Eye (tissue), 1 donor: ENCODE measurements around the gene SLC44A3.
A peak's percentile ranks its signal among the peaks of the same experiment; 100 is the strongest.

Experiments used
- DNase-seq: peaks from one replicate; pipeline ENCODE4 v3.0.0-alpha.2; 2015

Gene SLC44A3

GRCh38 chr1:94876362-94876761 lies 56.2 kb downstream of the SLC44A3 start:
- DNase-seq = no peak

GRCh38 chr1:94878329-94878728 lies 58.2 kb downstream of the SLC44A3 start:
- no peak for DNase-seq

DNA sequence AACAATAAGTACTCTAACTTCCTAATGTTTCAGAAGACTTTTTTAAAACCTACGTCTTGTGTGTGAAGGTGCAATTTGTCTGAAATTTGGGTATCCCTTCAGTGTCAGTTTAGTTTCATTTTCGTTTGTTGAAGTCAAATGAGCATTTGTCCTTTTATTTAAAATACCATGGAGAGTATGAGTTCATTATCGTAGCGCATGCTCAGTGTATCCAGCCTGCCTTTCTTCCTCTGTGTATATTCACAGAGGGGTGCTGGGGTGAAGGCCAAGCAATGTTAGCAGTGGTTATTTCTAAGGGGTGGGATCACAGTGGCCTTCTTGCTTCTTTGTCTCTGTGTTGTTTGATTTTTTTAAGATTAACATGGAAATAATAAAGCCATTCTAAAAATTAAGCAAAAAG lies 63.5 kb downstream of the SLC44A3 start:
- peak; percentile 55 for DNase-seq

DNA sequence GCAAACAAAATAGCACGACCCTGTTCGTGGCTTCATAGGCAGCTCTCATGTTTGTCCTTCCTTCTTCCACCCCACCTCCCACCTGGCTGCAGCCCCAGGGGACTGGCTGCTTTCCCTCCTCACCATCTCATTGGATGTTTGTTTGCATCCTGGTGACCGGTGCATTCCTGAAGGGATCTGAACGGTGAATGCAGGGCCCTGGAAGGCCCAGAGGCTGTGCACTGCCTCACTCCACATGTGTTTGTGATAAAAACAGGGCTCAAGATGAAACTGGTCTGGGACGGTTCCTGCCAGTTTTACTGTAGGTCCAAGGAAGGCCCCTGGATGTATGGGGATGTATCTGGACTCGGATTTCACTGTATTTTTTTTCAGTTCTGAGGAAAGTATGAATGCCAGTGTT lies 63.9 kb downstream of the SLC44A3 start:
- peak; percentile 83 for DNase-seq

- DNase-seq = no peak
Observed at GRCh38 chr1:94884507-94884906, 64.3 kb downstream of the SLC44A3 start.

DNA sequence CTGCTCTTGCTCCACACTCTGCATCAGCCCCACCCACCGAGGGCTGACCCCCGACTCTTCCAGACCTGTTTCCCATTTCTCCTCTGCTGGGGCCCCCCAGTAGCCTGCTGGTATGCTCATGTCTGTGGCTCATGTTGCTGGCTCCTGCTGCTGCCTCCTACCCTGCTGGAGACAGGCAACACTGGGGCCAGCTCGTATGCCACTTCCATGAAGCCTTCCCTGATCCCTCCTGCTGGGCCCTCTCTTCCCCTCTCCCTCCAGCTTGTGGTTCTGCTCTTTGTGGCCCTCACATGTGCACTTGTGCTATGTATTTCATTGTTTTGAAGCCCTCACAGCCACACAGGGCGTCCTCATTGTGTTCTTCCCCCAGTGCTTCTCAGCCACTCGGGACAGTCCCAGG lies 66.2 kb downstream of the SLC44A3 start:
- DNase-seq = no peak

DNA sequence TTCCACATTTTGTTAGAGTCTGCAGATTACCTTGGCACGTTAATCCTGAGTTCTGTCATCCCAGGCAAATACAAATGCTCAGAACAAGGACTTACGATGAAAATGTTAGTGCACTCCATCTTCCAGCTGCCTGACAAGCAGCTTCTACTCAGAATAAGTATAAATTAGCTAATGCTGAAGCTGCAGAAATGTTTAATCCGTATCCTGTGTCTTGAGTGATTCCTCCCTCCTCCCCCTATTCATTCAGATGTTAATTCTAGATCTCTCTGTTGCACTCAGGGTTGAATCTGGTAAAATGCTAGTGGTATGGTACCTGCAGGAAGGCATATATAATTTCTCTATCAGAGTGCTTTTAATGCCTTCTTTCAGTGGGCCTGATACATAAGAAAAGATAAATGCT lies 66.9 kb downstream of the SLC44A3 start:
- DNase-seq = no peak

DNA sequence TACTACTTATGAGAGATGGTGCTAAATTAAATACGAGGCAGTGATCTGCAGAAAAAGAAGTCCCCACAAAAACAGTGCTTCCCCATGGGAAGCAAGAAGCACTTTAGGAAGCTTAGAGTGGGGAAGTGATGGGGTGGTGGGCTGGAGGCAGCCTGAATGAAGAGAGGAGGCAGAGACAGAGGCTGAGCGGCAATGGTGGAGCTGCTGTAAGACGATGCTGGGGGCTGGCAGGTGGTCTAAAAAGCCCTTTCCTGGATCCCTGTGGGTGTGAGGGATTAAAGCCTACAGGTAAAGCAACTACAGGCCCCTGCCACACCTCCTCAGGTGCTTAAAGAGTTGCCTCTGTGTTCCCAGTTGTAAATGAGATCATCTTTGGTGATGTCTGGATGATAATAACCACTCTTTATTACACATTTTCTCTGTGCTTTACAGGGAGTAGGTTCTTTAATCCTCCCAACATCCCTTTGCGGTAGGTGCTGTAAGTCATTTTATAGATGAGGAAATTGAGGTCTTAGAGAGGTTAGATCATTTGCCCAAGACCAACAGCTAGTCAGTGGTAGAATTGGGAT lies 67.5 kb downstream of the SLC44A3 start:
- no peak for DNase-seq

GRCh38 chr1:94888201-94888600 lies 68.0 kb downstream of the SLC44A3 start:
- DNase-seq = no peak

GRCh38 chr1:94892604-94893254 lies 72.6 kb downstream of the SLC44A3 start:
- DNase-seq = no peak

DNA sequence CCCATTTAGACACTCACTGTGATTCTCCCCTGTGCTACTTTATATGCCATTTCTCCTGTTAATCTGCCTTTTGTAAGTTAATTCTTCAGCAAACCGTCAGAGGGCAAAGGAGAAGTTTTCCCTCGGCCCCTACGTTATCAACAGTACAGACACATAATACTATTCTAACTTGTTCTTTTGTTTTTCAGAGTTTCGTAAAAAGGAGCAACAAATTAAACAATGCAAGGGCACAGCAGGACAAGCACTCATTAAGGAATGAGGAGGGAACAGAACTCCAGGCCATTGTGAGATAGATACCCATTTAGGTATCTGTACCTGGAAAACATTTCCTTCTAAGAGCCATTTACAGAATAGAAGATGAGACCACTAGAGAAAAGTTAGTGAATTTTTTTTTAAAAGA lies 74.5 kb downstream of the SLC44A3 start:
- no peak for DNase-seq

GRCh38 chr1:94895518-94895917 lies 75.4 kb downstream of the SLC44A3 start:
- no peak for DNase-seq

- no peak for DNase-seq
Observed at GRCh38 chr1:94898491-94899385, 78.6 kb downstream of the SLC44A3 start.

DNA sequence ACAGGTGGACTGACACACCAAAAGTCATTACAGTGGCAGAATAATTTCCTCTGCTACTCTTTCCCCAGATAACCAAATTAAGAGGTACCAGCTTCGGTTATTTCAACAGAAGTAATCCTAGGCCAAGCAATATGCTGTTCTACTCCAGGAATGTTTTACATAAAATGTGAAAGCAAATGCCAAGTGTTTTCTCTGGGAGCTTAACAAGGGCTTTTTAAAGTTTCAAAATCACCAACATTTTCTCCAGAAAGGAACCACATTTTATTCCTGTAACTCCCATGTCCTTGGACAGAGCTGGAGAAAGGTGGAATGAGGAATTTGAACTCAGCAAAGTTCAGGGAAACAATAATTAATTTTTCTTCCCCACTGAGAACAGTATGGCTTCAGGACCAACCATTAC lies 79.6 kb downstream of the SLC44A3 start:
- no peak for DNase-seq

- DNase-seq = no peak
Observed at GRCh38 chr1:94901841-94902240, 81.7 kb downstream of the SLC44A3 start.

GRCh38 chr1:94903280-94904009 lies 83.3 kb downstream of the SLC44A3 start:
- DNase-seq = no peak

DNA sequence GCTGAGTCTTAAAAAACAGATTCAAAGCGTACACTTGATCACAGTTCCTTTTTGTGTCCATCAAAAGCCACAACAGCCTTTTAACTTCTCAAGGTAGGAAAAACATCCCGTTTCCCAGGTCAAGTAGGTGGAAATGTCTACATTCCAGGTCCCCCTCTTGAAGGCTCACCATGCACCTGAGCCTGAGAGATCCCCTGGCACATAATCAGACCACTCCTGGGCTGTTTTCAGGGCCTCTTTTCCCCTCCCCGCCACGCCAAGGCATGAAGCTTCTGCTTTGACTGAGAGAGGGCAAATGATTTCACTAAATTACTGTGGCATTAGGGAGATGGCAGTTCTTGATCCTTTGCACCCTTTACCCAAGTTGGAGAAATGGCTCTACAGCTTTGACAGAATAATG lies 85.0 kb downstream of the SLC44A3 start:
- no peak for DNase-seq

GRCh38 chr1:94906382-94906781 lies 86.2 kb downstream of the SLC44A3 start:
- DNase-seq = no peak

- DNase-seq = no peak
Observed at GRCh38 chr1:94907136-94907535, 87.0 kb downstream of the SLC44A3 start.

- DNase-seq = no peak
Observed at GRCh38 chr1:94908190-94908589, 88.0 kb downstream of the SLC44A3 start.

DNA sequence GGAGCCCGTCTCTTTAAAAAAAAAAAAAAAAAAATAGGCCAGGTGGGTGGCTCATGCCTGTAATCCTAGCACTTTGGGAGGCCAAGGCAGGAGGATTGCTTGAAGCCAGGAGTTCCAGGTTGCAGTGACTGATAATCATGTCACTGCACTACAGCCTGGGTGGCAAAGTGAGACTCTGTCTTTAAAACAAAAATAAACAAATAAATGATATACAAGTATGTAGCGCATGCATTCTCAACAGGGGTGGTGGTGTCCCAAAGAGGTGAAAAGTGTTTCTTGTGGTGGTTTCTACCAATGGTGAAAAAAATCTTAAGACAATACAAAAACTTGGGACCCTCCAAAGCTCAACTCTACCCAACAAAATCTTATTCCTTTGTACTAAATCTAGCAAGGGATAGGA lies 88.8 kb downstream of the SLC44A3 start:
- DNase-seq = no peak

- DNase-seq = no peak
Observed at GRCh38 chr1:94909486-94909885, 89.3 kb downstream of the SLC44A3 start.
